Progenitor cell of endocrine pancreas (in vitro differentiated cells): ENCODE measurements around the gene NRP2. TPM values are rescaled to one million over a fixed set of nuclear protein-coding genes. Genes with fewer than 3 reads are reported as not detected.

Experiments used
- DNase-seq: peaks from one replicate; pipeline ENCODE4 v3.0.0; 2021; ENCODE audit warnings: low spot score; ENCODE audit not compliant: unreplicated experiment
- H3K27ac Mint-ChIP-seq: 2 replicates; pipeline ENCODE4 v1.8.0; 2021; ENCODE audit warnings: mild to moderate bottlenecking, moderate library complexity, mixed read lengths
- H3K27me3 Mint-ChIP-seq: 2 replicates; pipeline ENCODE4 v1.8.0; 2021; ENCODE audit warnings: mixed read lengths
- H3K36me3 Mint-ChIP-seq: 2 replicates; pipeline ENCODE4 v1.8.0; 2022; ENCODE audit warnings: mixed read lengths; ENCODE audit not compliant: insufficient read depth
- H3K4me1 Mint-ChIP-seq: 2 replicates; pipeline ENCODE4 v1.8.0; 2021; ENCODE audit warnings: low read depth, mixed read lengths
- H3K4me3 Mint-ChIP-seq: 2 replicates; pipeline ENCODE4 v1.8.0; 2021; ENCODE audit warnings: low read depth, mild to moderate bottlenecking, moderate library complexity, mixed read lengths
- H3K9me3 Mint-ChIP-seq: 2 replicates; pipeline ENCODE4 v1.8.0; 2021; ENCODE audit warnings: low read depth, mixed read lengths
- CTCF ChIP-seq: fragments of 200-600 bp; sonication (generic); IDR thresholded peaks from one replicate; pipeline ENCODE4 v1.5.0; 2021; ENCODE audit warnings: antibody characterized with exemption, mild to moderate bottlenecking; ENCODE audit not compliant: unreplicated experiment
- total RNA-seq: library from RNA; stranded (reverse); gene quantifications from 2 replicates; pipeline ENCODE4 v1.2.1, GENCODE V29; 2021

Gene NRP2
- total RNA-seq, 1 donor from 2014 or later = 6.3 TPM

GRCh38 chr2:205740381-205740780, 58.1 kb downstream of the NRP2 start:
- no peak for TF ChIP-seq CTCF
- H3K4me3 Mint-ChIP-seq = no peak overlapping the region
- DNase-seq = no peak

GRCh38 chr2:205741256-205741978, 59.1 kb downstream of the NRP2 start:
- no peak for TF ChIP-seq CTCF
- no peak overlapping the region for H3K4me3 Mint-ChIP-seq
- no peak overlapping the region for H3K27ac Mint-ChIP-seq
- DNase-seq = no peak
- no peaks in the 10 kb centered on the region for H3K36me3 Mint-ChIP-seq
- peaks cover 5% of the 10 kb centered on the region for H3K4me1 Mint-ChIP-seq
- H3K27me3 Mint-ChIP-seq = no peaks in the 10 kb centered on the region
- H3K9me3 Mint-ChIP-seq = peaks cover 3% of the 10 kb centered on the region

More at GRCh38 chr2:205740381-205740780, 58.1 kb downstream of the NRP2 start:
- Mint-ChIP-seq H3K4me1 (peaks cover 5% of the 10 kb centered on the region), H3K36me3 (no peaks in the 10 kb centered on the region), H3K27me3 (no peaks in the 10 kb centered on the region), H3K27ac (no peak overlapping the region), H3K9me3 (peaks cover 3% of the 10 kb centered on the region)

DNA sequence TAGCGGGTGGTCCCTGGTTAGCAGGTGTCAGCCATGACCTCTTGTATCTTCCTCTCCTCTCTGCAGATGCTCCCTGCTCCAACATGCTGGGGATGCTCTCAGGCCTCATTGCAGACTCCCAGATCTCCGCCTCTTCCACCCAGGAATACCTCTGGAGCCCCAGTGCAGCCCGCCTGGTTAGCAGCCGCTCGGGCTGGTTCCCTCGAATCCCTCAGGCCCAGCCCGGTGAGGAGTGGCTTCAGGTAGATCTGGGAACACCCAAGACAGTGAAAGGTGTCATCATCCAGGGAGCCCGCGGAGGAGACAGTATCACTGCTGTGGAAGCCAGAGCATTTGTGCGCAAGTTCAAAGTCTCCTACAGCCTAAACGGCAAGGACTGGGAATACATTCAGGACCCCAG, 60.8 kb downstream of the NRP2 start:
- no peaks in the 10 kb centered on the region for H3K36me3 Mint-ChIP-seq
- no peaks in the 10 kb centered on the region for H3K27me3 Mint-ChIP-seq
- no peak overlapping the region for H3K4me3 Mint-ChIP-seq
- H3K27ac Mint-ChIP-seq = no peak overlapping the region
- peaks cover 3% of the 10 kb centered on the region for H3K9me3 Mint-ChIP-seq
- DNase-seq = no peak
- peaks cover 7% of the 10 kb centered on the region for H3K4me1 Mint-ChIP-seq
- TF ChIP-seq CTCF = no peak

- Mint-ChIP-seq H3K9me3 (peaks cover 3% of the 10 kb centered on the region), H3K36me3 (no peaks in the 10 kb centered on the region)
- no peak for DNase-seq
Measured at GRCh38 chr2:205744074-205744591, 61.8 kb downstream of the NRP2 start.

More at GRCh38 chr2:205744074-205744591, 61.8 kb downstream of the NRP2 start:
- Mint-ChIP-seq H3K4me1 (peaks cover 15% of the 10 kb centered on the region), H3K27ac (no peak overlapping the region), H3K27me3 (no peaks in the 10 kb centered on the region), H3K4me3 (no peak overlapping the region)
- TF ChIP-seq CTCF = no peak
